ENCODE data around the gene SNAI3. TPM values are rescaled to one million over a fixed set of nuclear protein-coding genes. Genes with fewer than 3 reads are reported as not detected.

SNAI3 gene
- total and polyA plus RNA-seq, 4 donors, result 1.1 to 3.8 (median 2.9) TPM

GRCh38 chr16:88721236-88721635 lies 34.9 kb upstream of the SNAI3 start:
- H3K27me3 ChIP-seq (ENCODE audit: control insufficient read depth in 3 of 3, insufficient read depth in 3 of 3, low read length in 2 of 3), result no peaks in the 10 kb centered on the region
- no peak overlapping the region for H3K9ac ChIP-seq (ENCODE audit: insufficient read depth in 1 of 2, low read length in 2 of 2)
- DNase-seq (no peak), ATAC-seq (ENCODE audit: insufficient read depth, low FRiP score) (no peak)
- peaks cover 0 to 2% (median 0%) of the 10 kb centered on the region in 4 donors for H3K9me3 ChIP-seq (ENCODE audit: control insufficient read depth in 4 of 4, insufficient read depth in 3 of 4, low read length in 3 of 4)
- TF ChIP-seq CTCF (IDR thresholded peaks at IDR 0.05; ENCODE audit: control extremely low read depth, extremely low read depth), result no peak
- WGBS, 2 donors, result 98% methylated on average over 17 of the region's 17 CpGs
- H3K4me3 ChIP-seq, result no peak overlapping the region
- H3K4me1 ChIP-seq (ENCODE audit: control insufficient read depth in 5 of 5, insufficient read depth in 5 of 5, low read length in 5 of 5), result no peaks in the 10 kb centered on the region
- H3K27ac ChIP-seq (ENCODE audit: low read depth in 1 of 2, low read length in 1 of 2), result no peak overlapping the region
- peaks cover 0 to 92% (median 18%) of the 10 kb centered on the region in 4 donors for H3K36me3 ChIP-seq (ENCODE audit: control insufficient read depth in 4 of 4, insufficient read depth in 4 of 4, low read length in 4 of 4)

GRCh38 chr16:88720396-88720970 lies 34.2 kb upstream of the SNAI3 start:
- no peaks in the 10 kb centered on the region for H3K27me3 ChIP-seq (ENCODE audit: control insufficient read depth in 3 of 3, insufficient read depth in 3 of 3, low read length in 2 of 3)
- H3K36me3 ChIP-seq (ENCODE audit: control insufficient read depth in 4 of 4, insufficient read depth in 4 of 4, low read length in 4 of 4), result peaks cover 0 to 92% (median 19%) of the 10 kb centered on the region in 4 donors
- no peak overlapping the region for H3K9ac ChIP-seq (ENCODE audit: insufficient read depth in 1 of 2, low read length in 2 of 2)
- peaks cover 0 to 2% (median 0%) of the 10 kb centered on the region in 4 donors for H3K9me3 ChIP-seq (ENCODE audit: control insufficient read depth in 4 of 4, insufficient read depth in 3 of 4, low read length in 3 of 4)
- 94 to 95% methylated on average over 22 to 23 of the region's 23 CpGs for WGBS, 2 donors
- ATAC-seq (ENCODE audit: insufficient read depth, low FRiP score), result no peak
- no peak overlapping the region for H3K27ac ChIP-seq (ENCODE audit: low read depth in 1 of 2, low read length in 1 of 2)
- no peak for TF ChIP-seq CTCF (IDR thresholded peaks at IDR 0.05; ENCODE audit: control extremely low read depth, extremely low read depth)
- DNase-seq, result no peak
- H3K4me3 ChIP-seq, result no peak overlapping the region
- H3K4me1 ChIP-seq (ENCODE audit: control insufficient read depth in 5 of 5, insufficient read depth in 5 of 5, low read length in 5 of 5), result no peaks in the 10 kb centered on the region

- no peak for DNase-seq
- WGBS, 2 donors, result 95 to 98% methylated on average over 19 of the region's 19 CpGs
- Histone ChIP-seq H3K9ac (ENCODE audit: insufficient read depth in 1 of 2, low read length in 2 of 2) (no peak overlapping the region), H3K4me3 (no peak overlapping the region), H3K4me1 (ENCODE audit: control insufficient read depth in 5 of 5, insufficient read depth in 5 of 5, low read length in 5 of 5) (no peaks in the 10 kb centered on the region), H3K9me3 (ENCODE audit: control insufficient read depth in 4 of 4, insufficient read depth in 3 of 4, low read length in 3 of 4) (peaks cover 0 to 2% (median 0%) of the 10 kb centered on the region in 4 donors), H3K27me3 (ENCODE audit: control insufficient read depth in 3 of 3, insufficient read depth in 3 of 3, low read length in 2 of 3) (no peaks in the 10 kb centered on the region), H3K27ac (ENCODE audit: low read depth in 1 of 2, low read length in 1 of 2) (no peak overlapping the region), H3K36me3 (ENCODE audit: control insufficient read depth in 4 of 4, insufficient read depth in 4 of 4, low read length in 4 of 4) (peaks cover 0 to 92% (median 22%) of the 10 kb centered on the region in 4 donors)
- ATAC-seq (ENCODE audit: insufficient read depth, low FRiP score), result no peak
- no peak for TF ChIP-seq CTCF (IDR thresholded peaks at IDR 0.05; ENCODE audit: control extremely low read depth, extremely low read depth)
Observed at GRCh38 chr16:88719933-88720296, 33.6 kb upstream of the SNAI3 start.

Measured in lung (tissue), 12 donors.